C4-2B (cell line): ENCODE results near the gene MLC1.

ENCODE experiments used
- ZFX ChIP-seq: fragments of 450-650 bp; IDR thresholded peaks from 2 replicates; pipeline ENCODE4 v1.6.1; 2017
- TF ChIP-seq, protein P1 (sequence below): fragments of 450-650 bp; conservative IDR thresholded peaks from 2 replicates; pipeline ENCODE4 v1.5.1; 2017; ENCODE audit warnings: mild to moderate bottlenecking

DNA sequence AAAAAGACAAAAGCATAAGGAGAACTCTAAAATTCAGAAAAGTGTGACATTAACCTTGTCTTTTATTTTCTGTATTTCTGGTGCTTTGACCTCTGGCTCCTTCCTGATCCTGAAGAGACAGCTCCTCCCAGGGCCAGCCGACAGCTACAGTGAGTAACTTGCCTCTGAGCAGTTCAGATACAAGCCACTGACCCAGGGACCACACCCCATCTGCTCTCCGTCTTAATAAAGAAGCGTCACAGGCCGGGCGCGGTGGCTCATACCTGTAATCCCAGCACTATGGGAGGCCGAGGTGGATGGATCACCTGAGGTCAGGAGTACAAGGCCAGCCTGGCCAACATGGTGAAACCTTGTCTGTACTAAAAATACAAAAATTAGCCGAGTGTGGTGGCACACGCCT, 6.5 kb downstream of the MLC1 start:
- TF ChIP-seq, protein P1, sequence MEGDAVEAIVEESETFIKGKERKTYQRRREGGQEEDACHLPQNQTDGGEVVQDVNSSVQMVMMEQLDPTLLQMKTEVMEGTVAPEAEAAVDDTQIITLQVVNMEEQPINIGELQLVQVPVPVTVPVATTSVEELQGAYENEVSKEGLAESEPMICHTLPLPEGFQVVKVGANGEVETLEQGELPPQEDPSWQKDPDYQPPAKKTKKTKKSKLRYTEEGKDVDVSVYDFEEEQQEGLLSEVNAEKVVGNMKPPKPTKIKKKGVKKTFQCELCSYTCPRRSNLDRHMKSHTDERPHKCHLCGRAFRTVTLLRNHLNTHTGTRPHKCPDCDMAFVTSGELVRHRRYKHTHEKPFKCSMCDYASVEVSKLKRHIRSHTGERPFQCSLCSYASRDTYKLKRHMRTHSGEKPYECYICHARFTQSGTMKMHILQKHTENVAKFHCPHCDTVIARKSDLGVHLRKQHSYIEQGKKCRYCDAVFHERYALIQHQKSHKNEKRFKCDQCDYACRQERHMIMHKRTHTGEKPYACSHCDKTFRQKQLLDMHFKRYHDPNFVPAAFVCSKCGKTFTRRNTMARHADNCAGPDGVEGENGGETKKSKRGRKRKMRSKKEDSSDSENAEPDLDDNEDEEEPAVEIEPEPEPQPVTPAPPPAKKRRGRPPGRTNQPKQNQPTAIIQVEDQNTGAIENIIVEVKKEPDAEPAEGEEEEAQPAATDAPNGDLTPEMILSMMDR = no peak
- TF ChIP-seq ZFX = no peak
